ENCODE data around the gene MPHOSPH9.

The MPHOSPH9 gene

GRCh38 chr12:123148223-123148622 is 84.7 kb downstream of the MPHOSPH9 start:
- no peak for DNase-seq

GRCh38 chr12:123145211-123145610 is 87.7 kb downstream of the MPHOSPH9 start:
- DNase-seq: no peak

- no peak for DNase-seq
Measured at GRCh38 chr12:123143736-123144461, 89.0 kb downstream of the MPHOSPH9 start.

GRCh38 chr12:123142921-123143735 is 89.8 kb downstream of the MPHOSPH9 start:
- no peak for DNase-seq

GRCh38 chr12:123142518-123142840 is 90.5 kb downstream of the MPHOSPH9 start:
- DNase-seq: no peak

GRCh38 chr12:123141615-123142517 is 91.1 kb downstream of the MPHOSPH9 start:
- DNase-seq: no peak

- DNase-seq: no peak
Measured at GRCh38 chr12:123140676-123141614, 92.0 kb downstream of the MPHOSPH9 start.

GRCh38 chr12:123139926-123140675 is 92.8 kb downstream of the MPHOSPH9 start:
- no peak for DNase-seq

GRCh38 chr12:123135688-123136087 is 97.3 kb downstream of the MPHOSPH9 start:
- no peak for DNase-seq

- DNase-seq: no peak
Measured at GRCh38 chr12:123134826-123135225, 98.1 kb downstream of the MPHOSPH9 start.

- DNase-seq: no peak
Measured at GRCh38 chr12:123134271-123134671, 98.7 kb downstream of the MPHOSPH9 start.

- no peak for DNase-seq
Measured at GRCh38 chr12:123133701-123134100, 99.2 kb downstream of the MPHOSPH9 start.

- peak; percentile 8 for DNase-seq
Measured at GRCh38 chr12:123132951-123133619, 99.9 kb downstream of the MPHOSPH9 start.

- peak; percentile 99 for DNase-seq
Measured at GRCh38 chr12:123131879-123132402, 101.0 kb downstream of the MPHOSPH9 start.

GRCh38 chr12:123131291-123131832 is 101.6 kb downstream of the MPHOSPH9 start:
- peak; percentile 86 for DNase-seq

GRCh38 chr12:123129621-123130020 is 103.3 kb downstream of the MPHOSPH9 start:
- DNase-seq: no peak

- DNase-seq: no peak
Measured at GRCh38 chr12:123127182-123127495, 105.8 kb downstream of the MPHOSPH9 start.

GRCh38 chr12:123126294-123127181 is 106.4 kb downstream of the MPHOSPH9 start:
- DNase-seq: no peak

- DNase-seq: no peak
Measured at GRCh38 chr12:123122626-123123025, 110.3 kb downstream of the MPHOSPH9 start.
